ENCODE measurements around the gene BRD9. TPM values are rescaled to one million over a fixed set of nuclear protein-coding genes. Genes with fewer than 3 reads are reported as not detected.
"Not testable (repeated sequence)": the region's sequence is repeated elsewhere in the genome, so short reads cannot be mapped to it uniquely, and the experiment has no call there.

The BRD9 gene
- total RNA-seq, 1 donor from 2014 or later, result 37.7 TPM

DNA sequence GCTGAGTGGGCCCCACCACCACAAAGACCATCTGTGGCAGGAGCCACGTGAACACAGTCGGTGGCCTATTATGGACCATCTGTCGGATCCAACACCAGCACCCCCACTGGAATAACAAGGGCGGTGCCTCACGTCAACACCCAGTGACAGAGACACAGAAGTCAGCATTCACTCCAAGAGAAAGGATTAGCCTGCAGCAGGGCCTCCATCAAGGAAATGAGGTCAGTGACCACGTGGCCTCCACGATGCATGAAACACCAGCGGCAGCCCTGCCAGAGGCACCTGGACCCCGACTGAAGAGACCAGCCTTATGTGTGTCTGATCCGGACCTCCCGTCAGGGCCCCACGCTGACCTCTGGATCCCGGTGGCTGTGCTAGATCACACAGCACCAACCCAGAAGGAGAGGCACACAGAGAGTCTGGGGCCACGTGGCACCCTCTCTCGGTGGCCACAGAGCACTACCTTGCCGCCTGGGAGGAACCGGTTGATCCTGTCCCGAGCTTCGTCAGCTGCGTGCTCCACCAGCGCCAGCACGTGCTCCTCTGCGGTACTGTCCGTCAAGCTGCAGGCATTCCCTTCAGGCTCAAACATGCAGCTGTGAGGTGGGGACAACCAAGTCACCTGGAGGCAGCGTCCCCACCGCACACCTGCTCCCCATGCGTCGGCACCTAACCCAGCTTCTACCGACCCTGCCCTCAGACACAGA lies 9.0 kb downstream of the BRD9 start:
- Histone ChIP-seq H3K4me3 (no peak overlapping the region), H3K27me3 (ENCODE audit: low read depth) (no peaks in the 10 kb centered on the region), H3K4me1 (no peaks in the 10 kb centered on the region), H3K36me3 (peaks cover 78% of the 10 kb centered on the region), H3K27ac (no peak overlapping the region), H3K9me3 (no peaks in the 10 kb centered on the region)
- ATAC-seq (no peak), DNase-seq (no peak)
- TF ChIP-seq, protein P1, sequence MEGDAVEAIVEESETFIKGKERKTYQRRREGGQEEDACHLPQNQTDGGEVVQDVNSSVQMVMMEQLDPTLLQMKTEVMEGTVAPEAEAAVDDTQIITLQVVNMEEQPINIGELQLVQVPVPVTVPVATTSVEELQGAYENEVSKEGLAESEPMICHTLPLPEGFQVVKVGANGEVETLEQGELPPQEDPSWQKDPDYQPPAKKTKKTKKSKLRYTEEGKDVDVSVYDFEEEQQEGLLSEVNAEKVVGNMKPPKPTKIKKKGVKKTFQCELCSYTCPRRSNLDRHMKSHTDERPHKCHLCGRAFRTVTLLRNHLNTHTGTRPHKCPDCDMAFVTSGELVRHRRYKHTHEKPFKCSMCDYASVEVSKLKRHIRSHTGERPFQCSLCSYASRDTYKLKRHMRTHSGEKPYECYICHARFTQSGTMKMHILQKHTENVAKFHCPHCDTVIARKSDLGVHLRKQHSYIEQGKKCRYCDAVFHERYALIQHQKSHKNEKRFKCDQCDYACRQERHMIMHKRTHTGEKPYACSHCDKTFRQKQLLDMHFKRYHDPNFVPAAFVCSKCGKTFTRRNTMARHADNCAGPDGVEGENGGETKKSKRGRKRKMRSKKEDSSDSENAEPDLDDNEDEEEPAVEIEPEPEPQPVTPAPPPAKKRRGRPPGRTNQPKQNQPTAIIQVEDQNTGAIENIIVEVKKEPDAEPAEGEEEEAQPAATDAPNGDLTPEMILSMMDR (IDR thresholded peaks at IDR 0.05), result no peak
- intact Hi-C loops (cut with DNase I), result no loop called here

DNA sequence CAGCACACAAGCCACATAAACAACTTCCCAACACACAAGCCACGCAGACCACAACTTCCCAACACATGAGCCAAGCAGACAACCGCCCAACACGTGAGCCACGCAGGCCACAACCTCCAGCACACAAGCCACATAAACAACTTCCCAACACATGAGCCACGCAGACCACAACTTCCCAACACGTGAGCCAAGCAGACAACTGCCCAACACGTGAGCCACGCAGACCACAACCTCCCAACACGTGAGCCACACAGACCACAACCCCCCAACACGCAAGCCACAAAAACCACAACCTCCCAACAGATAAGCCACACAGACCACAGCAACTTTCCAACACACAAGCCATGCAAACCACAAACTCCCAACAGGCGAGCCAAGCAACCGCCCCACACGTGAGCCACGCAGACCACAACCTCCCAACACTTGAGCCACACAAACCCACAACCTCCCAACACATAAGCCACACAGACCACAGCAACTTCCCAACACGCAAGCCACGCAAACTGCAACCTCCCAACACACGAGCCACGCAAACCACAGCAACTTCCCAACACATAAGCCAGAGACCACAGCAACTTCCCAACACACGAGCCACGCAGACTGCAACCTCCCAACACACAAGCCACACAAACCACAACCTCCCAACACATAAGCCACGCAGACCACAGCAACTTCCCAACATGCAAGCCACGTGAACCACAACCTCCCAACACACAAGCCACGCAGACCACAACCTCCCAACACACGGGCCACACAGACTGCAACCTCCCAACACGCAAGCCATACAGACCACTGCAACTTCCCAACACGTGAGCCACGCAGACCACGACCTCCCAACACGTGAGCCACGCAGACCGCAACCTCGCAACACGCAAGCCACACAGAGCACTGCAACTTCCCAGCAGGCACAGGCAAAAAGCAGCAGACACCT lies 10.1 kb downstream of the BRD9 start:
- H3K9me3 ChIP-seq, result no peaks in the 10 kb centered on the region
- intact Hi-C loops (cut with DNase I), result no loop called here
- ATAC-seq (no peak), DNase-seq (no peak)
- no peaks in the 10 kb centered on the region for H3K4me1 ChIP-seq
- H3K4me3 ChIP-seq, result no peak overlapping the region
- TF ChIP-seq, protein P1 (IDR thresholded peaks at IDR 0.05), result no peak
- H3K27me3 ChIP-seq (ENCODE audit: low read depth), result no peaks in the 10 kb centered on the region
- H3K36me3 ChIP-seq, result peaks cover 76% of the 10 kb centered on the region
- no peak overlapping the region for H3K27ac ChIP-seq

GRCh38 chr5:881551-881935 lies 11.1 kb downstream of the BRD9 start:
- intact Hi-C loops (cut with DNase I), result no loop called here
- Histone ChIP-seq H3K4me3 (no peak overlapping the region), H3K27ac (no peak overlapping the region), H3K27me3 (ENCODE audit: low read depth) (no peaks in the 10 kb centered on the region), H3K36me3 (peaks cover 76% of the 10 kb centered on the region), H3K9me3 (no peaks in the 10 kb centered on the region), H3K4me1 (no peaks in the 10 kb centered on the region)
- no peak for DNase-seq
- no peak for ATAC-seq
- TF ChIP-seq, protein P1 (IDR thresholded peaks at IDR 0.05), result no peak

GRCh38 chr5:880816-881550 lies 11.6 kb downstream of the BRD9 start:
- H3K9me3 ChIP-seq, result no peaks in the 10 kb centered on the region
- peaks cover 76% of the 10 kb centered on the region for H3K36me3 ChIP-seq
- intact Hi-C loops (cut with DNase I), result no loop called here
- no peak for DNase-seq
- no peaks in the 10 kb centered on the region for H3K27me3 ChIP-seq (ENCODE audit: low read depth)
- ATAC-seq, result no peak
- H3K4me3 ChIP-seq, result no peak overlapping the region
- H3K27ac ChIP-seq, result no peak overlapping the region
- H3K4me1 ChIP-seq, result no peaks in the 10 kb centered on the region
- TF ChIP-seq, protein P1 (IDR thresholded peaks at IDR 0.05), result no peak

GRCh38 chr5:878677-879076 lies 13.9 kb downstream of the BRD9 start:
- H3K27ac ChIP-seq; intact Hi-C loops (cut with DNase I); H3K9me3 ChIP-seq; DNase-seq; H3K4me3 ChIP-seq; H3K4me1 ChIP-seq; H3K27me3 ChIP-seq (ENCODE audit: low read depth): not testable (repeated sequence)
- ATAC-seq, result peak in 1 of 2 donors; percentile 15
- peaks cover 76% of the 10 kb centered on the region for H3K36me3 ChIP-seq

Data from lower lobe of right lung (tissue), 2 donors.